K562 (cell line): ENCODE measurements around the gene SIGLEC15. TPM values are rescaled to one million over a fixed set of nuclear protein-coding genes. Genes with fewer than 3 reads are reported as not detected.

Source experiments
- ATAC-seq: fragments of 200-7000 bp; cut with Tn5 transposase; 3 replicates; pipeline ENCODE4 v1.9.1; 2020; ENCODE audit warnings: moderate library complexity
- BruUV-seq: library from RNA; stranded (reverse); fragments of 400-500 nt; replicated peaks from 2 replicates; lab custom pipeline; 2021; lab: Mats Ljungman, UMichigan
- CTCF ChIA-PET: fragments of 300-600 bp; formaldehyde crosslinking; extraction: SDS; loops from one replicate; lab custom pipeline; 2021; ENCODE audit warnings: low intra/inter-chr PET ratio; lab: Yijun Ruan, JAX
- POLR2A ChIA-PET: fragments of 300-600, 350-650 bp; sonication (Branson Sonifier 250); formaldehyde crosslinking; extraction: SDS; loops from one replicate; lab custom pipeline; 2021; ENCODE audit warnings: antibody characterized with exemption, inconsistent platforms; lab: Yijun Ruan, JAX
- DNase-seq, 4 experiments: peaks; one replicate each; pipeline versions ENCODE4 v3.0.0 to v3.0.0-alpha.2; 2011 to 2018; ENCODE audit warnings: low spot score in 3 of 4, mixed read lengths in 3 of 4; ENCODE audit errors: extremely low read depth in 1 of 4
- FAIRE-seq: peaks from 2 replicates; lab custom pipeline; 2011; peaks lifted over from hg19 to GRCh38; lab: Jason Lieb, UNC
- H2AFZ ChIP-seq: 2 replicates; pipeline ENCODE4 v1.6.0; 2011; ENCODE audit warnings: low read depth, low read length, control low read depth, inconsistent platforms
- H3K27ac ChIP-seq: fragments of 200-600 bp; 3 replicates; pipeline ENCODE4 v1.8.0; 2011; ENCODE audit warnings: low read depth, mild to moderate bottlenecking, control low read depth, inconsistent platforms, low read length, moderate library complexity, mixed read lengths; ENCODE audit errors: extremely low read depth
- H3K27me3 ChIP-seq, 2 experiments: fragments of 300-600 bp in 1 of 2; 2 replicates in 1 of 2; 3 replicates in 1 of 2; pipeline versions ENCODE4 v1.6.0 to v1.8.0; 2011; ENCODE audit warnings: inconsistent platforms in 2 of 2, low read length in 2 of 2, mild to moderate bottlenecking in 1 of 2, mixed read lengths in 1 of 2, moderate library complexity in 1 of 2; ENCODE audit not compliant: control insufficient read depth in 2 of 2, insufficient read depth in 2 of 2
- H3K36me3 ChIP-seq: fragments of 300-600 bp; 3 replicates; pipeline ENCODE4 v1.8.0; 2011; ENCODE audit warnings: mild to moderate bottlenecking, low read length, inconsistent platforms; ENCODE audit not compliant: control insufficient read depth, insufficient read depth
- H3K4me1 ChIP-seq, 2 experiments: fragments of 200-600 bp in 1 of 2; replicated peaks in 1 of 2; 2 replicates in 1 of 2; 3 replicates in 1 of 2; pipeline versions ENCODE4 v1.5.1 to v1.8.0; 2011; ENCODE audit warnings: inconsistent platforms in 2 of 2, low read length in 2 of 2, mild to moderate bottlenecking in 1 of 2, mixed read lengths in 1 of 2, moderate library complexity in 1 of 2; ENCODE audit not compliant: control insufficient read depth in 2 of 2, insufficient read depth in 2 of 2
- H3K4me2 ChIP-seq: 2 replicates; pipeline ENCODE4 v1.6.1; 2011; ENCODE audit warnings: low read length, control low read depth, inconsistent platforms, mixed read lengths; ENCODE audit not compliant: insufficient read depth
- H3K4me3 ChIP-seq: fragments of 200-600 bp; sonication (generic), shearing (Covaris generic); 2 replicates; pipeline ENCODE4 v1.5.1; 2016; ENCODE audit warnings: control low read depth, inconsistent platforms
- H3K79me2 ChIP-seq: fragments of 200-600 bp; 3 replicates; pipeline ENCODE4 v1.8.0; 2011; ENCODE audit warnings: low read length, inconsistent platforms; ENCODE audit not compliant: control insufficient read depth, insufficient read depth
- H3K9ac ChIP-seq, 2 experiments: 2 replicates each; pipeline versions ENCODE4 v1.6.0 to v1.6.1; 2011; ENCODE audit warnings: low read depth in 2 of 2, low read length in 2 of 2, control low read depth in 1 of 2, inconsistent platforms in 1 of 2, mild to moderate bottlenecking in 1 of 2, mixed read lengths in 1 of 2; ENCODE audit not compliant: insufficient read depth in 1 of 2
- H3K9me1 ChIP-seq: one replicate; pipeline ENCODE4 v1.6.0; 2011; ENCODE audit warnings: inconsistent platforms, mild to moderate bottlenecking, low read length, moderate library complexity; ENCODE audit not compliant: control insufficient read depth, insufficient read depth
- H3K9me3 ChIP-seq: replicated peaks from 2 replicates; pipeline ENCODE4 v1.5.1; 2011; ENCODE audit warnings: low read depth, low read length, inconsistent platforms; ENCODE audit not compliant: control insufficient read depth, insufficient read depth
- H4K20me1 ChIP-seq: replicated peaks from 2 replicates; pipeline ENCODE4 v1.6.1; 2011; ENCODE audit warnings: low read length, inconsistent platforms, mixed read lengths; ENCODE audit not compliant: control insufficient read depth, insufficient read depth
- AFF1 ChIP-seq, 2 experiments: fragments of 450-650 bp; IDR thresholded peaks; 2 replicates each; pipeline ENCODE4 v1.6.1; 2018; ENCODE audit warnings: mild to moderate bottlenecking in 2 of 2, low read depth in 1 of 2; ENCODE audit not compliant: partially characterized antibody in 2 of 2
- ETV5 ChIP-seq: sonication (generic); formaldehyde crosslinking; IDR thresholded peaks from 2 replicates; pipeline ENCODE4 v1.4.0; 2020; ENCODE audit warnings: low read depth, mild to moderate bottlenecking, missing genetic modification reagents
- KLF10 ChIP-seq: fragments of 250-450 bp; sonication (Bioruptor Pico); IDR thresholded peaks from 2 replicates; pipeline ENCODE4 v1.6.1; 2021; ENCODE audit warnings: matching md5 sums
- MAFK ChIP-seq: IDR thresholded peaks from 2 replicates; pipeline ENCODE4 v1.6.1; 2011; ENCODE audit warnings: low read length, improper control_type of control experiment
- MNT ChIP-seq, 2 experiments: fragments of 450-650 bp; conservative IDR thresholded peaks; 2 replicates each; pipeline ENCODE4 v1.6.1; 2017; ENCODE audit warnings: mild to moderate bottlenecking in 2 of 2, moderate library complexity in 2 of 2
- NCOR1 ChIP-seq: fragments of 450-650 bp; IDR thresholded peaks from 2 replicates; pipeline ENCODE4 v1.6.1; 2016; ENCODE audit warnings: mild to moderate bottlenecking, moderate library complexity
- NR2F6 ChIP-seq: fragments of 450-650 bp; formaldehyde crosslinking; IDR thresholded peaks from 2 replicates; pipeline ENCODE4 v1.4.0; 2020; ENCODE audit warnings: mild to moderate bottlenecking
- PCBP1 ChIP-seq: fragments of 200-400 bp; formaldehyde crosslinking; IDR thresholded peaks from 2 replicates; pipeline ENCODE4 v1.6.1; 2018; ENCODE audit warnings: mild to moderate bottlenecking, low read depth, low read length; ENCODE audit not compliant: poor library complexity, severe bottlenecking
- RBM15 ChIP-seq: fragments of 200-400 bp; formaldehyde crosslinking; IDR thresholded peaks from 2 replicates; pipeline ENCODE4 v1.6.1; 2018; ENCODE audit warnings: mild to moderate bottlenecking, low read length, moderate library complexity; ENCODE audit not compliant: insufficient read depth
- SAP30 ChIP-seq: fragments of 200-600 bp; sonication (generic); IDR thresholded peaks from 2 replicates; pipeline ENCODE4 v1.6.1; 2012; ENCODE audit warnings: borderline replicate concordance, low read depth, mild to moderate bottlenecking, moderate library complexity, low read length, control low read depth, inconsistent platforms; ENCODE audit not compliant: insufficient read depth, poor library complexity, severe bottlenecking
- SRSF1 ChIP-seq: fragments of 200-400 bp; formaldehyde crosslinking; IDR thresholded peaks from 2 replicates; pipeline ENCODE4 v1.6.1; 2017; ENCODE audit warnings: mild to moderate bottlenecking, low read depth, low read length, moderate library complexity
- SRSF7 ChIP-seq: fragments of 200-400 bp; formaldehyde crosslinking; optimal IDR thresholded peaks from 2 replicates; pipeline ENCODE3; 2017; ENCODE audit warnings: mild to moderate bottlenecking, low read depth, low read length
- ZNF146 ChIP-seq: IDR thresholded peaks from one replicate; pipeline ENCODE4 v1.6.1; 2018; ENCODE audit warnings: missing compliant biosample characterization; ENCODE audit not compliant: unreplicated experiment
- ZSCAN32 ChIP-seq: fragments of 450-650 bp; formaldehyde crosslinking; IDR thresholded peaks from 2 replicates; pipeline ENCODE4 v1.4.0; 2020; ENCODE audit warnings: mild to moderate bottlenecking, moderate library complexity
- WGBS: fragments of 100-300 bp; shearing (Covaris generic); methylation state at CpG from one replicate; pipeline ENCODE4 v1.1.6; 2016; ENCODE audit warnings: low coverage, mixed read lengths; ENCODE audit not compliant: insufficient coverage; ENCODE audit errors: missing lambda C conversion rate; 5-methylcytosine and 5-hydroxymethylcytosine counted together
- in situ Hi-C: fragments of 300-500 bp; cut with MboI; formaldehyde crosslinking; loops from 4 replicates; pipeline ENCODE4 v1.15.0; 2018; ENCODE audit warnings: inconsistent platforms, mixed read lengths
- intact Hi-C: fragments of 100-400 bp; cut with micrococcal nuclease; formaldehyde crosslinking; loops from 2 replicates; pipeline ENCODE4 v1.14.2; 2022
- polyA plus RNA-seq, 8 experiments: library from polyadenylated mRNA; depleted of rRNA in 4 of 8; stranded (reverse) in 5 of 8; unstranded in 3 of 8; fragments of >200 nt; fragmentation: Nextera tagmentation in 2 of 8; fragmentation: Illumina TruSeq in 1 of 8; extraction: Ambion mirVana in 2 of 8; extraction: Trizol in 1 of 8; gene quantifications; 2 replicates each; pipeline versions ENCODE4 v1.2.1 to v1.2.3, GENCODE V29; 2011 to 2014; ENCODE audit warnings: inconsistent platforms in 1 of 8, missing spikeins in 1 of 8
- total RNA-seq, 7 experiments: library from RNA; depleted of rRNA in 6 of 7; stranded (reverse); fragments of >200 nt in 6 of 7; fragmentation: Illumina TruSeq in 2 of 7; extraction: Trizol in 2 of 7; gene quantifications; 2 replicates each; pipeline versions ENCODE4 v1.2.1 to v1.2.3, GENCODE V29; 2011 to 2021; ENCODE audit warnings: low replicate concordance in 1 of 7

The SIGLEC15 gene
- total and polyA plus RNA-seq, 9 of the 15 experiments (the other 6 are each of a cell fraction or from before 2014, with no cell fraction given): not detected

GRCh38 chr18:45863469-45863868, 38.0 kb downstream of the SIGLEC15 start:
- TF ChIP-seq RBM15 (no peak), ZSCAN32 (CRISPR knock-in tag) (no peak), SAP30 (no peak), PCBP1 (no peak), NCOR1 (no peak), ETV5 (no peak), AFF1 (IDR thresholded peaks at IDR 0.05; ENCODE audit: low read depth in 1 of 2, partially characterized antibody in 2 of 2) (no peak), NR2F6 (CRISPR knock-in tag) (no peak), ZNF146 (no peak), MAFK (no peak), KLF10 (CRISPR knock-in tag) (no peak), SRSF7 (no peak), MNT (conservative IDR thresholded peaks at IDR 0.05) (no peak), SRSF1 (no peak)

More at GRCh38 chr18:45863469-45863868, 38.0 kb downstream of the SIGLEC15 start:
- intact Hi-C loops (no loop called here), in situ Hi-C loops (no loop called here)
- Histone ChIP-seq H2AFZ (no peak overlapping the region), H3K9me3 (no peaks in the 10 kb centered on the region), H3K9me1 (no peaks in the 10 kb centered on the region), H3K4me3 (no peak overlapping the region), H3K36me3 (peaks cover 54% of the 10 kb centered on the region), H3K27me3 (no peaks in the 10 kb centered on the region), H3K9ac (no peak overlapping the region), H4K20me1 (no peaks in the 10 kb centered on the region; the same call in 1 of the 2 replicates), H3K4me2 (no peak overlapping the region), H3K27ac (no peak overlapping the region), H3K4me1 (no peaks in the 10 kb centered on the region), H3K79me2 (no peaks in the 10 kb centered on the region)
- no TSS peak for BruUV-seq
- POLR2A ChIA-PET: no interaction called here
- FAIRE-seq (no peak), ATAC-seq (no peak), DNase-seq (no peak)
- CTCF ChIA-PET: no interaction called here
- WGBS: 62% methylated on average over 1 of the region's 1 CpG
